KMS-11 (cell line): ENCODE data around the gene C20orf173.

ENCODE experiments used
- H2AFZ ChIP-seq: fragments of 200-600 bp; sonication (generic); 2 replicates; pipeline ENCODE4 v1.6.1; 2016; ENCODE audit warnings: antibody characterized with exemption, mixed run types, low read depth
- H3K27ac ChIP-seq: fragments of 200-600 bp; sonication (generic); 2 replicates; pipeline ENCODE4 v1.6.1; 2016; ENCODE audit warnings: mild to moderate bottlenecking, mixed run types
- H3K27me3 ChIP-seq: fragments of 200-600 bp; sonication (generic); 2 replicates; pipeline ENCODE4 v1.6.1; 2017; ENCODE audit warnings: mild to moderate bottlenecking, low read depth, mixed run types, moderate library complexity; ENCODE audit not compliant: insufficient read depth
- H3K36me3 ChIP-seq: fragments of 200-600 bp; sonication (generic); 2 replicates; pipeline ENCODE4 v1.6.1; 2017; ENCODE audit warnings: mild to moderate bottlenecking, mixed run types; ENCODE audit not compliant: insufficient read depth
- H3K4me1 ChIP-seq: fragments of 200-600 bp; sonication (generic); 2 replicates; pipeline ENCODE4 v1.6.1; 2016; ENCODE audit warnings: mild to moderate bottlenecking, low read depth, mixed run types; ENCODE audit not compliant: poor library complexity, severe bottlenecking
- H3K4me2 ChIP-seq: fragments of 200-600 bp; sonication (generic); 2 replicates; pipeline ENCODE4 v1.7.0; 2016; ENCODE audit warnings: mild to moderate bottlenecking, mixed run types
- H3K4me3 ChIP-seq: fragments of 200-600 bp; sonication (generic); IDR thresholded peaks from 2 replicates; pipeline ENCODE4 v1.6.1; 2017; ENCODE audit warnings: low read depth, low read length, mixed read lengths; ENCODE audit not compliant: insufficient read depth
- H3K79me2 ChIP-seq: fragments of 200-600 bp; sonication (generic); 2 replicates; pipeline ENCODE4 v1.6.1; 2016; ENCODE audit warnings: low read depth, mixed run types; ENCODE audit not compliant: insufficient read depth
- H3K9ac ChIP-seq: fragments of 200-600 bp; sonication (generic); 2 replicates; pipeline ENCODE4 v1.6.1; 2016; ENCODE audit warnings: mild to moderate bottlenecking, mixed run types
- H4K20me1 ChIP-seq: fragments of 200-600 bp; sonication (generic); 2 replicates; pipeline ENCODE4 v1.6.1; 2016; ENCODE audit warnings: mild to moderate bottlenecking, mixed run types; ENCODE audit not compliant: insufficient read depth
- TF ChIP-seq, protein P1 (sequence below): fragments of 200-600 bp; sonication (generic); conservative IDR thresholded peaks from 2 replicates; pipeline ENCODE4 v1.6.1; 2017; ENCODE audit warnings: low read depth, mild to moderate bottlenecking, antibody characterized with exemption, low read length, moderate library complexity, mixed read lengths

C20orf173 gene

DNA sequence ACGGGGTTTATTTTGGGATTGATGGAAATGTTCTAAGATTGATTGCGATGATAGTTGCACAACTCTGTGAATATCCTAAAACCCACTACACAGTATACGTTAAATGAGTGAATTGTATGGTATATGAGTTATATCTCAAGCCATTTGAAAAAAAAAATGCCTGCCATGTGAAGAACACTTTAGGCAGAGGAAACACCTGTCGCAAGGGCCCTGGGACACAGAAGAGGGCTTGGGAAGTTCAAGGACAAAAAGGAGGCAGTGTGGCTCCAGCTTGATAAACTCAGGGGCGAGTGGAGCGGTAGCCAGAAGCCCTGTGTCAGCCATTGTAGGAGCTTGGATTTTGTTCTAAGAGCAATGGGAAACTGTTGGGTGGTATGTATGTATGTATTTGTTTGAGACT is 37.1 kb downstream of the C20orf173 start:
- no peaks in the 10 kb centered on the region; the same call in 1 of the 2 replicates for H3K36me3 ChIP-seq
- H4K20me1 ChIP-seq = no peaks in the 10 kb centered on the region
- no peaks in the 10 kb centered on the region for H3K79me2 ChIP-seq
- no peaks in the 10 kb centered on the region for H3K4me1 ChIP-seq
- no peak overlapping the region for H3K9ac ChIP-seq
- no peak overlapping the region for H3K27ac ChIP-seq
- no peaks in the 10 kb centered on the region for H3K27me3 ChIP-seq
- H3K4me3 ChIP-seq = no peak overlapping the region
- TF ChIP-seq, protein P1, sequence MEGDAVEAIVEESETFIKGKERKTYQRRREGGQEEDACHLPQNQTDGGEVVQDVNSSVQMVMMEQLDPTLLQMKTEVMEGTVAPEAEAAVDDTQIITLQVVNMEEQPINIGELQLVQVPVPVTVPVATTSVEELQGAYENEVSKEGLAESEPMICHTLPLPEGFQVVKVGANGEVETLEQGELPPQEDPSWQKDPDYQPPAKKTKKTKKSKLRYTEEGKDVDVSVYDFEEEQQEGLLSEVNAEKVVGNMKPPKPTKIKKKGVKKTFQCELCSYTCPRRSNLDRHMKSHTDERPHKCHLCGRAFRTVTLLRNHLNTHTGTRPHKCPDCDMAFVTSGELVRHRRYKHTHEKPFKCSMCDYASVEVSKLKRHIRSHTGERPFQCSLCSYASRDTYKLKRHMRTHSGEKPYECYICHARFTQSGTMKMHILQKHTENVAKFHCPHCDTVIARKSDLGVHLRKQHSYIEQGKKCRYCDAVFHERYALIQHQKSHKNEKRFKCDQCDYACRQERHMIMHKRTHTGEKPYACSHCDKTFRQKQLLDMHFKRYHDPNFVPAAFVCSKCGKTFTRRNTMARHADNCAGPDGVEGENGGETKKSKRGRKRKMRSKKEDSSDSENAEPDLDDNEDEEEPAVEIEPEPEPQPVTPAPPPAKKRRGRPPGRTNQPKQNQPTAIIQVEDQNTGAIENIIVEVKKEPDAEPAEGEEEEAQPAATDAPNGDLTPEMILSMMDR = no peak
- H2AFZ ChIP-seq = no peak overlapping the region
- H3K4me2 ChIP-seq = no peak overlapping the region

DNA sequence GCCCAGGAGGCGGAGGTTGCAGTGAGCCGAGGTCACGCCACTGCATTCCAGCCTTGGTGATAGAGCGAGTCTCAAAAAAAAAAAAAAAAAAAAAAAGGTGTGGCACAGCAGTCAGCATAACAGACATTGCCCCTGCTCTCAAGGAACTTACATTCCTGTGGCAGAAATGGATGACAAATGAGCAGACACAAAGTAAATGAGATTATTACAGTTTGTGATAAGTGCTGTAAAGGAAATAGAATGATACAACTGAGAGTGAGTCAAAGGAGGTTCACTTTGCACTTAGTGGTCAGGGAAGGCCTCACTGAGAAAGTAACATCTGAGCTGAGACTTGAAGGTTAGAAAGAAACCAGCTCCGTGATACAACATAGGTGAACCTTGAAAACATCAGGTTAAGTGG is 37.6 kb downstream of the C20orf173 start:
- Histone ChIP-seq H3K79me2 (no peaks in the 10 kb centered on the region), H3K27me3 (no peaks in the 10 kb centered on the region), H3K9ac (no peak overlapping the region), H3K4me3 (no peak overlapping the region), H3K27ac (no peak overlapping the region), H3K4me1 (no peaks in the 10 kb centered on the region), H3K4me2 (no peak overlapping the region), H3K36me3 (no peaks in the 10 kb centered on the region; the same call in 1 of the 2 replicates), H4K20me1 (no peaks in the 10 kb centered on the region), H2AFZ (no peak overlapping the region)
- TF ChIP-seq, protein P1 = no peak

DNA sequence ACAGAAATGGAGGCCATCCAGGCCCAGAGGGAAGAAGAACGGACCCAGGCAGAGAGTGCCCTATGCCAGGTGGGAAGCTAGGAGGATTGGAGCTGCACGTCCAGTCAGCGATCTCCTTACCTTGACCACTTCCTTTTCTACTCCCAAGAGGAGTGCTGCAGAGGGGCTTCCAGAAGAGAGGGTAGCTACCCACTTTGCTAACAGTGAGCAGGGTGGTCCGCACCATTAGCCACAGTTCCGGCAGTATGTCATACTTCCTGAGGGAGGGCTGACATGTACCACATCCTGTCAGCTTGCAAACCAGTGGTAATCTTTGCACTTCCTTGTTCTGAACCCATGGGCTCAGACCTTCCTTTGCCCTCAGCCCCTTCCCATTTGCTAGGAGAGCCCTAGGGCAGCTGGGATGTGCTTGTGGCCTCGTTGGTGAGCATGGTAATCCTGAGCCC is 38.7 kb downstream of the C20orf173 start:
- no peak overlapping the region for H3K27ac ChIP-seq
- no peaks in the 10 kb centered on the region for H3K4me1 ChIP-seq
- TF ChIP-seq, protein P1 = no peak
- H2AFZ ChIP-seq = no peak overlapping the region
- H3K79me2 ChIP-seq = no peaks in the 10 kb centered on the region
- H3K4me2 ChIP-seq = no peak overlapping the region
- H3K9ac ChIP-seq = no peak overlapping the region
- no peaks in the 10 kb centered on the region for H3K36me3 ChIP-seq
- H4K20me1 ChIP-seq = no peaks in the 10 kb centered on the region
- H3K27me3 ChIP-seq = no peaks in the 10 kb centered on the region
- H3K4me3 ChIP-seq = no peak overlapping the region

DNA sequence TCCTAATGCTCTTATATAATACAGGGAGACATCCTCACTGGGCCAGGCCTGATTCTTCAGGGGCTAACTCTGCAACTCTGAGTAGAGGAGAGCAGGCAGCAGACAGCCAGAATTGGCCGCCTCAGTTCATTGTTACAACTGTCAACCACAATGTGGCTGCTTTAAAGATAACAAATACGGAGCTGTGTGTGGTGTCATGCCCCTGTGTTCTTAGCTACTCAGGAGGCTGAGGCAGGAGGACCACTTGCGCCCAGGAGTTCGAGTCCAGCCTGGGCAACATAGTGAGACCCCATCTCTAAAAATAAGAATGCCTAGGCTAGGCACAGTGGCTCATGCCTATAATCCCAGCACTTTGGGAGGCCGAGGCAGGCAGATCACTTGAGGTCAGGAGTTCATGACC is 39.7 kb downstream of the C20orf173 start:
- Histone ChIP-seq H3K36me3 (no peaks in the 10 kb centered on the region), H2AFZ (no peak overlapping the region), H3K9ac (no peak overlapping the region), H4K20me1 (no peaks in the 10 kb centered on the region), H3K79me2 (no peaks in the 10 kb centered on the region), H3K4me2 (no peak overlapping the region), H3K4me1 (no peaks in the 10 kb centered on the region), H3K4me3 (no peak overlapping the region), H3K27ac (no peak overlapping the region), H3K27me3 (no peaks in the 10 kb centered on the region)
- TF ChIP-seq, protein P1 = no peak
